Activated T-helper 9 cell treated with anti-CD3 and anti-CD28 coated beads, Interleukin-2, amount 50 U/mL, for 16 hours (primary cell): ENCODE data around the gene ZDHHC8.

ENCODE experiments used
- DNase-seq: peaks from one replicate; pipeline ENCODE4 v3.0.0-alpha.2; 2020; ENCODE audit warnings: low read depth

ZDHHC8 gene

GRCh38 chr22:20164863-20165262, 33.3 kb downstream of the ZDHHC8 start:
- DNase-seq = no peak

GRCh38 chr22:20165421-20165820, 33.8 kb downstream of the ZDHHC8 start:
- DNase-seq = no peak

- DNase-seq = no peak
These were observed 34.3 kb downstream of the ZDHHC8 start for GRCh38 chr22:20165913-20166312.

- no peak for DNase-seq
These were observed 35.1 kb downstream of the ZDHHC8 start for GRCh38 chr22:20166703-20167102.

DNA sequence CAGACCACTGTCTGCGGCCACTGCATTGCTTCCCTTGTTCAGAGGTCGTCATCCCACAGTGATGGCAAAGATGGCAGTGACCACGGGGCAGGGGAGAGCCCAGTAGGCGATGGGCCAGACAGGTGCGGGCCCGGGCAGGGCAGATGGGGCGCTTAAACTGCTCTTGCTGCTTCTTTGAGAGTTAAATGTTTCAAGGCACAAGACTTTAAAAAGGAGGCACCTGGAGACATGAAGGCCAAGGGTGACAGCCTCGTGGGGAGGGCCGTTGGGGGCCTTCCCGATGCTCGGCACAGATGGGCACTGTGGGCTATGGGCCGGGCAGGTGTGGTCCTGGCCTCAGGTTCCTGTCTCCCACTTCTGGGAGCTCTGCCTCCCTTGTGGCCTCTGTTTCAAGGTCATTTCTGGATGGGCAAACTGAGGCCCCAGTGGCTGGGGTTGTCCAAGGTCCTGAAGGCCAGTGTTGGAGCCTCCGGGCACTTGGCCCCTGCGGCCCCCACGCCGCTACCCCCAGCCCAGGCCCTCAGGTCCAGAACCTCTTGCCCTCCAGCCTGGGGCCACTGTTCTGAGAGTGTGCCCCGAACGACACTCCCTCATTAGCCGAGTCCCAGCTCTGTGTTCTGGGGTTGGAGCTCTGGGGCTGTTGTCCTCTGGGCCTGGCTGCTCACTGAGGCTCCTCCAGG, 36.2 kb downstream of the ZDHHC8 start:
- no peak for DNase-seq

DNA sequence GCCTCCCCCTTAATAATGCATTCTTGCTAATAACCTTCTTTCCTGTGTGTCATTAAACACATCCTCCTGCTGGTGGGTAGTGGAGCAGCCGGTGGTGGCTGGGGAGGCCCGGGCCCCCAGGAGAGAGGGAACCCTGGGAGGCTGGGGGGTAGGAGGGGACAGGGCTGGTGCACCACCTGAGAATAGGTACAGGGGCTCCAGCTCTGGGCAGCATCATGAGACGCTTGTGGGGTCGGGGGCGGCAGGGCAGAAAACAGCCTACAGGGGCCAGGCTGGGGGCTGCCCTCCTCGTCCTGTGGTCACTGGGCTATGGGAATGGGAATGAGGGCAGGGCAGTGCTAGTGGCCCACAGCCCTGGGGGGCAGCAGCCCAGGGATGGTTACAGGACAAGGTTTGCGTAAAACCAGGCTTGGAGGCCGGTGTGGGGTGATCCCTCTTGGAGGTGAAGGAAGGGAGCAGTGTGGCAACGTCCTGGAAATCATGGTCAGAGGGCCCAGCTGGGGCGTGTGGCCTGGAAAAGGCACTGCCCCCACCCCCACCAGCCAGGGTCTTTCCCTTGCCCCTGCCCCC, 37.7 kb downstream of the ZDHHC8 start:
- no peak for DNase-seq

- DNase-seq = no peak
These were observed 38.6 kb downstream of the ZDHHC8 start for GRCh38 chr22:20170170-20170569.

- DNase-seq = no peak
These were observed 39.9 kb downstream of the ZDHHC8 start for GRCh38 chr22:20171288-20172140.

DNA sequence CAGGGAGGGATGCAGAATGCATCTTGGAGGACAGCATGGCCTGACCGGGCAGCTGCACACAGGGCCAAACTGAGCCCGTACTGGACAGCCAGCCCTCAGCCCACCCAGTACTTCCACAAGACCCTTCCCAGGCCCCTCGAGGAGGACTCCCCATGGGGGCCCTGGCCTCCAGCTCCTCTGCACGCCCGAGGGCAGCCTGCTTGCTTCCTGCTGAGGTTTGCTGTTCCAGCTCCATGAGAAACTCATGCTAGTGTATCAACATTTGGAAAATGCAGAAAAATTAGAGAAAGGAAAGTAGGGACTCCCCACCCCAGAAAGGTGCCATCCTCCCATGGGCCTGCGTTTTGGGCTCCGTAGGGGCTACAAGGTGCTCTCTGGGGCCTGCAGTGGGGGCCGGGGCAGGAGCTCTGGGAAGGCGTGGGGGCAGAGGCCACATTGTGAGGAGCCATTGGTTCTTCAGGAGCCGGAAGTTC, 40.6 kb downstream of the ZDHHC8 start:
- DNase-seq = no peak

DNA sequence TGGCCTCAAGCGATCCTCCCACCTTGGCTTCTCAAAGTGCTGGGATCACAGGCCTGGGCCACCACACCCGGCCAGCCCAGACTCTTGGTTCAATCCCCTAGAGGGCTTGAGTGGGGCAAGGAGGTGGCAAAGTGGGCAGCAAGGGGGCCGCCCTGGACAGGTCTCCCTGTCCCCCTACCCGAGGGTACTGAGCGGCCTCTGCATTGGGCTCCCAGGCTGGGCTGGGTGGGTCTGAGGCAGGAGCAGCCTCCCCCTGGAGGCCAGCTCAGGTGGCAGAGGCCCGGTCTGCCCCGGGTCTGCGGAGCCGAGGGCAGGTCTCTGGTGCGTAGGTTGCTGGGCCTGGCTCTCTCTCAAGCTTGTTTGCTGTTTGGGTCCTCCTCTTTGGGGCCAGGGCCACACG, 41.6 kb downstream of the ZDHHC8 start:
- DNase-seq = no peak

DNA sequence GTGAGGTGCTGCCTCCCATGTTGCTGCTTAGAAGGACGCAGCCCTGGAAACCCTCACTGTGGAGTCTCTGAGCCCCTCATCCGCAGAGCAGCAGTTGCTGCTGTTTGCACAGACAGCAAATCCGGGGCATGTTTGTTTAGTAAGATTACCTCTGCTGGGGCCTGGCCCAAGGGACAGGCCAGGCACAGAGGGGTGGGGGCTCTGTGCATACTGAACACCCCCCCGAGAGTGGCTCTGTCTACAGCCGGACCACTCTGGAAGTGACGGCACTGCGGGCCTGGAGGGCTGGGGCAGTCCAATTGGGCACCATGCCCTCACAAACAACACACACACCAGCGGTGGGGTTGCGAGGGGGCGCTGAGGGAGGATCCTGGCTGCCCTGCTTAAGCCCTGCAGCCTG, 42.2 kb downstream of the ZDHHC8 start:
- DNase-seq = no peak

GRCh38 chr22:20174785-20175596, 43.4 kb downstream of the ZDHHC8 start:
- DNase-seq = no peak

DNA sequence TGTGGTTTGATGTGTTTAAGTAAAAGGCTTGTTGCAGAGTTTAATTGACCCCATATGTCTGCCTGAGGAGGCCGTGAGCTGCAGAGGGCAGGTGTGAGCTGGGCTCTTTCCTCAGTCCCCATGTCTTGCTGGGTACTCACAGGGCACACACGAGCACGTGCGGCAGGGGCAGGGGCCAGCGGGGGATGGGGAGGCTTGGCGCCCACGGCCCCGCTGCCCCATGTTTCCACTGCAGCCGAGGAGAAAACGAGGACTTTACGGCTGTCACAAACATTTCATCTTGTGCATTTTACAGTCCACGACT, 43.9 kb downstream of the ZDHHC8 start:
- DNase-seq = no peak

DNA sequence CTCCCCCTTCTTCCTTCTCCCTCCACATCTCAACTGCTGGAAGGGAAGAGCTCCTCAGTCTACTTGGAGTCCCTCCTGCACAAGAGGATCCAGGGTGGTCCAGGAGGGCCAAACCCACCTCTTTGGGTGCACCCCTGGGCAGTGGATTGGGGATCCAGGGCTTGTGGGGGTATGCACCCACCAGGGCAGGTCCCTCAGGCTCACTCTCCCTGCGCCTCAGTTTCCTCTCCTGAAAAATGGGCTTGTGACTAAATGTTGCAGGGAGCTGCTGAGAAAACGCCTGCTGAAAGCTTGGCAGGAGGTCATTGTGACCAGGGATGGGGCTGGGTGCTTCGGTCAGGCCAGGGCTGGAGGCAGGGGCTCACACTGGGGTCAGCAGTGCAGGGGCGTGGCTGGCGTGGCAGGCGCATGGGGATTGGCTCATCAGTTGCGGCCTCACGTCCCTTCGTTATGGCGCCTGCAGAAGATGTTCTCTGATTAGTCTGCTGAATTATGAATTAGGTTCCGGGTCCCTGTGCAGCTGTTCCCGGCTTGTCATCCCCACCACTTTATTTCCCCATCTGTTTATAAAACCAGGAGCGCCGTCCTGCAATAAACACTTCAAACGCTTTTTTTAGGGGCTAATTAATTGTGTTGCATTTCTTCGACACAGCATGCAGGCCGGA, 44.9 kb downstream of the ZDHHC8 start:
- no peak for DNase-seq

DNA sequence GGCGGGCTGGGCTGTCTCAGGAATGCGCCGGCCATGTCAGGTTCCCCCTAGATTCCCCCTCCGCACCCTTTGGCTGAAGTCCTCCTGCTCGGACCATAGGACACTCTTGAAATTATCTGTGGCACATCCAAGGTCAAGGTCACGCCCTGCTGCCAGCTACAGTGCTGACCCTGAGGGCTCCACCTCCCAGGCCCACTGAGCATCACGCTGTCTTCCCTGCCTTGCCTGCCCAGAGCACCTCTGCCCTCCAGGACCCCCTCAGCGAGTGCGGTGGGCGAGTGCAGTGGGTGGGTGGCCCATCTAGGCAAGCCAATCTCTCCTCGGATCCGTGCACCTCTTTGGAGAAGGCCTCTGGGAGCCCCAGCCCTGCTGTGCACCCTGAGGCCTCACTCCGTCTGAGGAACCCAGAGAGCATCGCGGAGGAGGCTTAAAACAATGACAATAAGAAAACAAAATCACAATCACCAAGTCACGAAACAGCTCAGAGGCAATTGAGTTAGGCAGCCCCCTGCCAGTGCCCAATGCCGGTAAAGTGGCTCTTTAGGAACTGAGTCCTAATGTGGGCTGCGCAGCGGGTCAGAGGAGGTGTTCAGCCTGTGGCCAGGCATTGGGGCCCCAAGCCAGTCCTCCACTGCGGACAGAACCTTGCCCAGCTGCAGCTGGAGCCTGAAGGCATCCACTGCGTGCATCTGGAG, 45.8 kb downstream of the ZDHHC8 start:
- no peak for DNase-seq

DNA sequence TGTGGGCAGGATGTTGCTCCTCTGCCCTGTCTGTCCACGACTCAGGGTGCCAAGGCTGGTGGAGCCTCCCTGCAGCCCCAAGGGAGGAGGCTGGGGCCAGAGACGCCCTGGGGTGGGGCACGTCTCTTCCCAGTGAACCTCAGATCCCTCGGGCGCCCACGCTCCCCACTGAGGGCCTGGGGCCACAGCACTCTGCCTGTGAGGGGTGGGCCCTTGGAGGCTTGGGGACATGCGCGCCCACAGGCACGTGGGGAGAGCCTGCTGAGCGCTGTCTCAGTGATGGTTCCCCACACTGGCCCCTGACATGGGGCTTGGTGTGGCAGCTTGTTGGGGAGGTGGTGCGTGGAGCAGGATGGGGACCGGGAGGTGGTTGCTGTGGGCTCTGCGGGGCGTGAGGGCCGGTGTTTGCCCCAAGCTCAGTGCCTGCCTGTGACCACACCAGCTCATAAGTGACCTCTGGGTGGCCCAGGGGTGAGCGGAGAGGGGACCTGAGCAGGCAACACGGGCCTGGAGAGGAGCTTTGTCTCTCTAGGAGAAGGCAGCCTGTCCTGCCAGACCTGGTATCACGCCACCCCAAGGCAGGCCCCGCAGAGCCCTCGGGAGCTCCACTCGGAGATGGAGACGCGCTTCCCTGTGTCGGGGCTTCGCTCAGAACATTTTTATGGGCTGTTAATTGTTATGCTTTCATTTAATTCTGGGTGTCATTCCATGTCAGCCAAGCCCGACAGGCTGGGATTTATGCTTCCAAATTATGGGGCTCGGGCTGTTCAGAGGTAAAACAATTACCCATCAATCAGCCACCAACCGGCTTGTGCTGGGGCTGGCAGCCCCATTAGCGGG, 46.7 kb downstream of the ZDHHC8 start:
- DNase-seq = no peak

GRCh38 chr22:20178915-20179227, 47.3 kb downstream of the ZDHHC8 start:
- no peak for DNase-seq

- DNase-seq = no peak
These were observed 48.0 kb downstream of the ZDHHC8 start for GRCh38 chr22:20179455-20180244.

GRCh38 chr22:20180245-20180630, 48.6 kb downstream of the ZDHHC8 start:
- DNase-seq = no peak

DNA sequence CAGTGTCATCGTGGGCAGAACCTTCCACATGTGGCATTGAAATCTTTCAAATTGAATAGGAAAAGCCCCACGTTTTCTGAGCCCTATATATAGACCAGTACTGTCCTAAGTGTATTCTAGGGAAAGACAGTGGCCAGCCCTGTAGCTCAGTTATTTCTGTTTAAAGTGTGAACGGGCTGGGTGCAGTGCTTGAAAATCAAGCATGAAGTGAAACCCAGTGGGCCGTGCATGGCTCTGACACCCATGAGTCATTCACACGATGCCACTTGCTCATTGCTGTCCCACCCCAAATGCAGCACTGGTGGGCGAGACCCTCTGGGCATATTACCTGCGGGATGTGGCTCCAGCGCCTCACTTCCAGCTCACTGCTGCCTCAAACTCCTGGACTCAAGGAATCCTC, 49.0 kb downstream of the ZDHHC8 start:
- no peak for DNase-seq
